Transverse colon (tissue), 4 donors: Measurements from ENCODE around the gene ETS2. TPM values are rescaled to one million over a fixed set of nuclear protein-coding genes. Genes with fewer than 3 reads are reported as not detected.

Experiments used
- DNase-seq: peaks from one replicate; pipeline ENCODE4 v3.0.0-alpha.2; 2019
- H3K27ac ChIP-seq, 4 donors: fragments of 200-600 bp; sonication (generic); 2 replicates each; pipeline ENCODE4 v1.5.1; 2016 to 2018; ENCODE audit warnings: inconsistent platforms in 4 of 4
- H3K27me3 ChIP-seq: fragments of 200-600 bp; sonication (generic); 2 replicates; pipeline ENCODE4 v1.5.1; 2017; ENCODE audit warnings: inconsistent platforms
- H3K36me3 ChIP-seq, 4 donors: fragments of 200-600 bp; sonication (generic); 2 replicates each; pipeline ENCODE4 v1.5.1; 2017 to 2019; ENCODE audit warnings: inconsistent platforms in 4 of 4
- H3K4me1 ChIP-seq, 4 donors: fragments of 200-600 bp; sonication (generic); 2 replicates each; pipeline ENCODE4 v1.5.1; 2017 to 2020; ENCODE audit warnings: inconsistent platforms in 4 of 4
- H3K4me3 ChIP-seq, 4 donors: fragments of 200-600 bp; sonication (generic); 1 replicate in 1 of 4; 2 replicates in 3 of 4; pipeline versions ENCODE4 v1.5.1 to v1.6.1; 2017 to 2019; ENCODE audit warnings: inconsistent platforms in 4 of 4
- H3K9me3 ChIP-seq, 2 donors: fragments of 200-600 bp; sonication (generic); 2 replicates each; pipeline ENCODE4 v1.5.1; 2017 to 2019; ENCODE audit warnings: inconsistent platforms in 2 of 2
- EP300 ChIP-seq: sonication (generic); formaldehyde crosslinking; IDR thresholded peaks from one replicate; pipeline ENCODE4 v1.6.1; 2017; ENCODE audit warnings: antibody characterized with exemption, low read depth
- POLR2A ChIP-seq: fragments of 450-650 bp; IDR thresholded peaks from one replicate; pipeline ENCODE4 v1.6.1; 2016; ENCODE audit warnings: antibody characterized with exemption, mild to moderate bottlenecking, moderate library complexity
- POLR2AphosphoS5 ChIP-seq, 3 donors: sonication (generic); formaldehyde crosslinking; IDR thresholded peaks; one replicate each; pipeline ENCODE4 v1.6.1; 2016; ENCODE audit warnings: antibody characterized with exemption in 3 of 3
- WGBS, 2 donors: methylation state at CpG; one replicate each; pipeline ENCODE4 v1.1.5; 2018; ENCODE audit warnings: low coverage in 1 of 2; 5-methylcytosine and 5-hydroxymethylcytosine counted together
- in situ Hi-C, 4 donors: fragments of 200-750 bp; cut with MboI; loops; one replicate each; pipeline versions ENCODE4 v1.15.0 to v1.15.1; 2017; ENCODE audit warnings: low sequenced_read_pairs in 3 of 4, low pct_ligation_motif_present in 1 of 4, low pct_unique_long_range_greater_than_20kb in 1 of 4
- intact Hi-C: fragments of 100-400 bp; cut with DNase I; formaldehyde crosslinking; loops from one replicate; pipeline ENCODE4 v1.15.1; 2023; ENCODE audit warnings: low total_unique reads
- total RNA-seq, 4 donors: library from RNA; depleted of rRNA; stranded (reverse); fragments of >200 nt; gene quantifications; one replicate each; pipeline ENCODE4 v1.1.0, GENCODE V29; 2016
- TF ChIP-seq, protein P1 (sequence below), 5 experiments: fragments of 200-600 bp in 3 of 5; fragments of 450-650 bp in 2 of 5; sonication (generic) in 3 of 5; IDR thresholded peaks; 1 replicate in 2 of 5; 2 replicates in 3 of 5; pipeline ENCODE4 v1.5.1; 2016 to 2017; ENCODE audit warnings: antibody characterized with exemption in 5 of 5, inconsistent platforms in 3 of 5, mild to moderate bottlenecking in 2 of 5, moderate library complexity in 1 of 5

Gene ETS2
- total RNA-seq, 4 donors from 2014 or later: 55.1 to 174 (median 127) TPM

- peaks cover 0 to 7% (median 0%) of the 10 kb centered on the region in 4 donors for H3K4me1 ChIP-seq
- DNase-seq: no peak
- no peaks in the 10 kb centered on the region for H3K27me3 ChIP-seq
- H3K9me3 ChIP-seq: no peaks in the 10 kb centered on the region
- no peak overlapping the region for H3K4me3 ChIP-seq
- intact Hi-C loops: no loop called here
- in situ Hi-C loops: no loop called here
- TF ChIP-seq POLR2AphosphoS5 (IDR thresholded peaks at IDR 0.05): no peak
- no peak for TF ChIP-seq EP300
- 80 to 93% methylated on average over 1 to 5 of the region's 5 CpGs for WGBS, 2 donors
- no peak overlapping the region for H3K27ac ChIP-seq
- no peaks in the 10 kb centered on the region for H3K36me3 ChIP-seq
These were observed 54.1 kb downstream of the ETS2 start for GRCh38 chr21:38859852-38860251.

DNA sequence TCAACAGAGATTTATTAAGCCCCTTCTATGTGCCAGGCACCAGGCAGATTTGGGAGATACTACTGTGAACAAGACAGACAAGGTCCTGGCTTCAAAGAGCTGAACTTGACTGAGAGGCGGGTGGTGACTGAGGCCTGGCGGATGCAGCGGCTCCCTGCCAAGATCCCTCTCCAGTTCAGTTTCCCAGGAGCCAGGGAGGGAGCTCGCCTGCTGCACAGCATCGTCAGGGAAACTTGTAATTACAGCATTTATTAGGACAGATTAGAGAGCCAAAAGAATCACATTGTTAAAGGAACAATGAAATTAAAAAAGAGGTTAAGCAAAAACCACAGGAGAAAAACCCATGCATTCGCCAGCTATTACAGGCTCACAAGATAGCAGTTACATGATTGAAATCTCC, 55.3 kb downstream of the ETS2 start:
- peaks cover 0 to 7% (median 0%) of the 10 kb centered on the region in 4 donors for H3K4me1 ChIP-seq
- H3K27ac ChIP-seq: no peak overlapping the region
- WGBS, 2 donors: 83% methylated on average over 1 to 6 of the region's 6 CpGs
- intact Hi-C loops: no loop called here
- in situ Hi-C loops: no loop called here
- no peak for DNase-seq
- H3K9me3 ChIP-seq: no peaks in the 10 kb centered on the region
- no peaks in the 10 kb centered on the region for H3K36me3 ChIP-seq
- no peaks in the 10 kb centered on the region for H3K27me3 ChIP-seq
- TF ChIP-seq POLR2AphosphoS5 (IDR thresholded peaks at IDR 0.05) (no peak), POLR2A (no peak), EP300 (no peak)
- TF ChIP-seq, protein P1, sequence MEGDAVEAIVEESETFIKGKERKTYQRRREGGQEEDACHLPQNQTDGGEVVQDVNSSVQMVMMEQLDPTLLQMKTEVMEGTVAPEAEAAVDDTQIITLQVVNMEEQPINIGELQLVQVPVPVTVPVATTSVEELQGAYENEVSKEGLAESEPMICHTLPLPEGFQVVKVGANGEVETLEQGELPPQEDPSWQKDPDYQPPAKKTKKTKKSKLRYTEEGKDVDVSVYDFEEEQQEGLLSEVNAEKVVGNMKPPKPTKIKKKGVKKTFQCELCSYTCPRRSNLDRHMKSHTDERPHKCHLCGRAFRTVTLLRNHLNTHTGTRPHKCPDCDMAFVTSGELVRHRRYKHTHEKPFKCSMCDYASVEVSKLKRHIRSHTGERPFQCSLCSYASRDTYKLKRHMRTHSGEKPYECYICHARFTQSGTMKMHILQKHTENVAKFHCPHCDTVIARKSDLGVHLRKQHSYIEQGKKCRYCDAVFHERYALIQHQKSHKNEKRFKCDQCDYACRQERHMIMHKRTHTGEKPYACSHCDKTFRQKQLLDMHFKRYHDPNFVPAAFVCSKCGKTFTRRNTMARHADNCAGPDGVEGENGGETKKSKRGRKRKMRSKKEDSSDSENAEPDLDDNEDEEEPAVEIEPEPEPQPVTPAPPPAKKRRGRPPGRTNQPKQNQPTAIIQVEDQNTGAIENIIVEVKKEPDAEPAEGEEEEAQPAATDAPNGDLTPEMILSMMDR (IDR thresholded peaks at IDR 0.05): no peak
- no peak overlapping the region for H3K4me3 ChIP-seq

GRCh38 chr21:38861989-38862683, 56.4 kb downstream of the ETS2 start:
- TF ChIP-seq POLR2AphosphoS5 (IDR thresholded peaks at IDR 0.05) (no peak), EP300 (no peak), POLR2A (no peak)
- TF ChIP-seq, protein P1 (IDR thresholded peaks at IDR 0.05): no peak
- peaks cover 0 to 6% (median 0%) of the 10 kb centered on the region in 4 donors for H3K4me1 ChIP-seq
- WGBS, 2 donors: 40 to 63% methylated on average over 1 to 8 of the region's 8 CpGs
- H3K9me3 ChIP-seq: no peaks in the 10 kb centered on the region
- no peak overlapping the region for H3K4me3 ChIP-seq
- H3K36me3 ChIP-seq: no peaks in the 10 kb centered on the region
- intact Hi-C loops: no loop called here
- no peaks in the 10 kb centered on the region for H3K27me3 ChIP-seq
- in situ Hi-C loops: no loop called here
- H3K27ac ChIP-seq: no peak overlapping the region
- DNase-seq: no peak

GRCh38 chr21:38863291-38863690, 57.6 kb downstream of the ETS2 start:
- Histone ChIP-seq H3K36me3 (no peaks in the 10 kb centered on the region), H3K4me3 (no peak overlapping the region), H3K27ac (no peak overlapping the region), H3K4me1 (no peaks in the 10 kb centered on the region), H3K9me3 (no peaks in the 10 kb centered on the region), H3K27me3 (no peaks in the 10 kb centered on the region)
- in situ Hi-C loops (no loop called here), intact Hi-C loops (no loop called here)
- no peak for DNase-seq
- no peak for TF ChIP-seq EP300
- TF ChIP-seq, protein P1 (IDR thresholded peaks at IDR 0.05): no peak
- WGBS, 2 donors: 98 to 100% methylated on average over 2 of the region's 2 CpGs
